Astrocyte (in vitro differentiated cells and primary cell): ENCODE measurements around the gene TRMT10A.

Source experiments
- CTCF ChIP-seq: IDR thresholded peaks from 2 replicates; pipeline ENCODE4 v1.5.1; 2011; ENCODE audit warnings: low read depth, mild to moderate bottlenecking, inconsistent platforms, low read length, moderate library complexity; ENCODE audit not compliant: insufficient read depth
- EZH2 ChIP-seq: IDR thresholded peaks from 2 replicates; pipeline ENCODE4 v1.6.1; 2012; ENCODE audit warnings: mild to moderate bottlenecking, low read length, inconsistent platforms; ENCODE audit not compliant: insufficient read depth

GRCh38 chr4:99585516-99585915 lies 21.7 kb upstream of the TRMT10A start:
- no peak for TF ChIP-seq CTCF
- no peak for TF ChIP-seq EZH2
